GM18951 (cell line): Measurements from ENCODE around the gene IFNK.

Experiments used
- POLR2A ChIP-seq: IDR thresholded peaks from 4 replicates; pipeline ENCODE4 v1.6.1; 2011; ENCODE audit warnings: mild to moderate bottlenecking; ENCODE audit not compliant: insufficient read length, insufficient read depth; ENCODE audit errors: extremely low read depth
- in situ Hi-C: fragments of 300-500 bp; cut with MboI; formaldehyde crosslinking; loops from one replicate; pipeline ENCODE4 v1.12.0; 2022; ENCODE audit warnings: low sequenced_read_pairs, mixed read lengths, inconsistent platforms; ENCODE audit not compliant: unreplicated experiment

IFNK gene

GRCh38 chr9:27558307-27558706 is 34.2 kb downstream of the IFNK start:
- TF ChIP-seq POLR2A: no peak
- in situ Hi-C loops: no loop called here

GRCh38 chr9:27560457-27560856 is 36.4 kb downstream of the IFNK start:
- TF ChIP-seq POLR2A: no peak
- in situ Hi-C loops: no loop called here

GRCh38 chr9:27561685-27562084 is 37.6 kb downstream of the IFNK start:
- no peak for TF ChIP-seq POLR2A
- in situ Hi-C loops: no loop called here

DNA sequence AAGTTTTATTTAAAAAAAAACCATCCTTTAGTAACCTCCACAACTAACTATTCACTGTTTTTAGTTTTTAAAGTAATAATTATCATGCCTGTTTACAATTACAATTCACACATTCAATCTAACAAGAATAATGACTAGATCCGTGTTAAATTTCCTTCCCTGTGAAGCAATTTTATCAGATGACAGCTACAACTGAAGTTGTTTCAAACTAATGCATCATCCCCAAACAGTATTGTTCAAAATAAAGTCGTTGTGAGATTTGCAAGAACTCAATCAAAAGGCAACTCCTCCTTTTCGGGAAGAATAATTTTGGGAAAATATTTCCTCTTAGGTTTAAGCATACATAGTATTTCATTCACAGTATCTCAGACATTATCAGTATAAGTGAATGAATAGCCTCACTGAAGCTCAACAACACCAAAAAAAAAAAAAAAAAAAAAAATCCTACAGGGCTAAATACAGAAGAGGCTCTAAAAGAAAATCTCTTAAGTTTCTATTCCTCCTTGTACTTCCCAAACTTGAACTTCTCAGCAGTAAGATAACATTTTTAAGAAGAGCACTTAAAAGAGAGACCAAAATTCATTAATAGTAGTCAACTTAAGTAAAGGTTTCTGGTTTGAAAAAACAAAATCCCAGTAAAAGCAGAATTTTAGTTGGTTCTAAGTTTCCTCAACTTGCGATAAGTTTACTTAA is 39.8 kb downstream of the IFNK start:
- no peak for TF ChIP-seq POLR2A
- in situ Hi-C loops: no loop called here

DNA sequence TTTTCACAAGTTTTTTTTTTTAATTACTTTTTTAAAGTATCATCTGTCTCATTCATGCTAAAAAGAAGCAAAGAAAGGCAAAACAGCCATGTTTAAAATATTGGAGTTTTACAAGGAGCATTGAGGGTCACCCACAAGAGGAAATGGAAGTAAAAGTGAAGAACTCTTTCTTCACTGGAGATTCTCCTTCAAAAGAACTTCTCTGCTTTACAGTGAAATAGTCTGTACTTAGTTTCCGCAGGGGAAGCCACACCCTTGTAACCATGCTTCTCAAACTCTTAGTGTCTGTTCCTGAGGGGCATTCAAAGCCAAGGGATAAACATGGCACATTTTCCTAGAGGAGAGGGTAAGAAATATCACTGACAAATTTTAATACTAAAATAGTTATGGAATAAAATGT is 40.6 kb downstream of the IFNK start:
- no peak for TF ChIP-seq POLR2A
- in situ Hi-C loops: no loop called here

GRCh38 chr9:27565696-27566095 is 41.6 kb downstream of the IFNK start:
- in situ Hi-C loops: no loop called here
- no peak for TF ChIP-seq POLR2A

DNA sequence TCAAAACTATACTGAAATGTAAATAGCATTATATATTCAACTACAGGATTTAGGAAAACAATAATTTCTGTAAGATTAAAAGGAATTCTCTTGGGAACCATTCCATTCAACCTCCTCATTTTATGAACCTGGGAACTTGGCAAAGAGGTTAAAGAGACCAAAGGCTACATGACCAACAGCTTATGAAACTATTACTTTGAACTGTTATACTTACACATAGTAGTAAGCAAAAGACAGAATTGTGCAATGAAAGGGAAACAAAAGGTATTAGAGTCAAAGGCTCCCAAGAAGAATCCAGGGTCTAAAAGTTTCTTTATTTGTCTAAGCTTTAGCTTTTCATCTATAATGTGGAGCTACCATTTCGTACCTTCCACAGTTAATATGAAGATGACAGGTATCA is 42.0 kb downstream of the IFNK start:
- in situ Hi-C loops: no loop called here
- no peak for TF ChIP-seq POLR2A

DNA sequence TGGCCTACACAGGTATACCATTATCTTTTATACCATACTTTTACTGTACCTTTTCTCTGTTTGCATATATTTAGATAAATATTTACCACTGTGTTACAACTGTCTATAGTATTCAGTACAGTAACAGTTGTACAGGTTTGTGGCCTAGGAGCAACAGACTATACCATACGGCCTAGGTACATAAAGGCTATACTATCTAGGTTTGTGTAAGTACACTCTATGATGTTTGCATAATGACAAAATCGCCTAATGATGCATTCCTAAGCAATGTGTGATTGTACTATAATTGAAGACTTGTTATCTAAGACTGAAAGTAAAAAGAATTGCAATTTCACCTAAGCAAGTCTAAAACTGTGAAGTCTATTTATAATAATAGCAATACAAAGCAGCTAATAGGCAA is 45.3 kb downstream of the IFNK start:
- in situ Hi-C loops: no loop called here
- TF ChIP-seq POLR2A: no peak

GRCh38 chr9:27571011-27571410 is 46.9 kb downstream of the IFNK start:
- no peak for TF ChIP-seq POLR2A
- in situ Hi-C loops: no loop called here

DNA sequence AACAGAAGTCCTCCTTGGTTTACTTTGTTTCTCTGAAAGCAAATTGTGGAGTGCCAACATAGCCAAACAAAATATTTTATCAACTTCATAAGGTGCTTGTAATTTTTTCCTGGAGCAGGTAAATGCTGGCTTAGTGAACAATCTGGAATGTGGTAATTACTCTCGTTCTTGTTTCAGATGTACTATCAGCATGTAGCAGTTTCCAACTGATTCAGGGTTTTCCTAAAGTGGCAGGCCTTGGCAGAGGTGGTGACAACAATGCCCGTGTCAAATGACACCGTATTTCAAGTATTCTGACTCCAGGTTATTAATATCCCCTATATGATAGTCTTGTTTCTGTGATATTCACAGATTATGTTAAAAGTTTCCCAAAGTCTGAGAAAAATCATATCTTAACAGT is 48.0 kb downstream of the IFNK start:
- TF ChIP-seq POLR2A: no peak
- in situ Hi-C loops: no loop called here

- TF ChIP-seq POLR2A: no peak
- in situ Hi-C loops: no loop called here
Observed at GRCh38 chr9:27572566-27572917, 48.5 kb downstream of the IFNK start.

DNA sequence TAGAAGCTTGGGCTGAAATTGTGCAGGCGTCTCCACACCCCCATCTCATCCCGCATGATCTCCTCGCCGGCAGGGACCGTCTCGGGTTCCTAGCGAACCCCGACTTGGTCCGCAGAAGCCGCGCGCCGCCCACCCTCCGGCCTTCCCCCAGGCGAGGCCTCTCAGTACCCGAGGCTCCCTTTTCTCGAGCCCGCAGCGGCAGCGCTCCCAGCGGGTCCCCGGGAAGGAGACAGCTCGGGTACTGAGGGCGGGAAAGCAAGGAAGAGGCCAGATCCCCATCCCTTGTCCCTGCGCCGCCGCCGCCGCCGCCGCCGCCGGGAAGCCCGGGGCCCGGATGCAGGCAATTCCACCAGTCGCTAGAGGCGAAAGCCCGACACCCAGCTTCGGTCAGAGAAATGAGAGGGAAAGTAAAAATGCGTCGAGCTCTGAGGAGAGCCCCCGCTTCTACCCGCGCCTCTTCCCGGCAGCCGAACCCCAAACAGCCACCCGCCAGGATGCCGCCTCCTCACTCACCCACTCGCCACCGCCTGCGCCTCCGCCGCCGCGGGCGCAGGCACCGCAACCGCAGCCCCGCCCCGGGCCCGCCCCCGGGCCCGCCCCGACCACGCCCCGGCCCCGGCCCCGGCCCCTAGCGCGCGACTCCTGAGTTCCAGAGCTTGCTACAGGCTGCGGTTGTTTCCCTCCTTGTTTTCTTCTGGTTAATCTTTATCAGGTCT is 49.0 kb downstream of the IFNK start, which contains the start of gene C9orf72:
Gene C9orf72, minus strand, starts transcription at position 564 of the 716 bp plus-strand sequence. CDS start 6,361 bp downstream, outside the sequence.
- in situ Hi-C loops: no loop called here
- TF ChIP-seq POLR2A: peak; percentile 68

DNA sequence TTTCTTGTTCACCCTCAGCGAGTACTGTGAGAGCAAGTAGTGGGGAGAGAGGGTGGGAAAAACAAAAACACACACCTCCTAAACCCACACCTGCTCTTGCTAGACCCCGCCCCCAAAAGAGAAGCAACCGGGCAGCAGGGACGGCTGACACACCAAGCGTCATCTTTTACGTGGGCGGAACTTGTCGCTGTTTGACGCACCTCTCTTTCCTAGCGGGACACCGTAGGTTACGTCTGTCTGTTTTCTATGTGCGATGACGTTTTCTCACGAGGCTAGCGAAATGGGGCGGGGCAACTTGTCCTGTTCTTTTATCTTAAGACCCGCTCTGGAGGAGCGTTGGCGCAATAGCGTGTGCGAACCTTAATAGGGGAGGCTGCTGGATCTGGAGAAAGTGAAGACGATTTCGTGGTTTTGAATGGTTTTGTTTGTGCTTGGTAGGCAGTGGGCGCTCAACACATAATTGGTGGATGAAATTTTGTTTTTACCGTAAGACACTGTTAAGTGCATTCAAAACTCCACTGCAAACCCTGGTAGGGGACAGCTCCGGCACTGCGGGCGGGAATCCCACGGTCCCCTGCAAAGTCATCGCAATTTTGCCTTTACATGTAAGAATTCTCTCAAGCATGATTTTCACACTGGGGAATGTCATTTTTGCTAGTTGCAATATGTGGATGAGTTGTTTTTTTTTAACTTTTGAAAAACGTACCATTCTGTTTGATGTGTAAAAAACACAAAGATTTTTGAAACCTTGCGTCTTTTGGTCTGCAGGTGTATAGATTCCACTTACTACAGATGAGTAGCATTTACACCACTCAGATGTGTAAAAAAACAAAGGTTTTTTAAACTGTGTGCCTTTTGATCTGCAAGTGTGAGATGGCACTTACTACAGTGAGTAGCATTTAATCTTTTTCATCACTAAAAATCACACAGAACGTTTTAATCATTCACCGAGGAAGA is 49.8 kb downstream of the IFNK start:
- TF ChIP-seq POLR2A: peak; percentile 46
- in situ Hi-C loops: no loop called here
